ENCODE results near the gene ADAMTS5.

ADAMTS5 gene

GRCh38 chr21:26874347-26874746 lies 92.5 kb downstream of the ADAMTS5 start:
- Histone ChIP-seq H3K79me2 (ENCODE audit: insufficient read depth, low read length) (no peaks in the 10 kb centered on the region), H3K9me2 (replicated peaks; ENCODE audit: insufficient read depth, low read length) (no peaks in the 10 kb centered on the region), H3K27ac (ENCODE audit: low read depth, low read length) (no peak overlapping the region), H3K4me2 (ENCODE audit: low read depth, low read length, poor library complexity, severe bottlenecking) (no peak overlapping the region), H2AFZ (ENCODE audit: low read depth, low read length, severe bottlenecking) (no peak overlapping the region), H3K36me3 (ENCODE audit: low read length) (no peaks in the 10 kb centered on the region), H4K20me1 (ENCODE audit: low read depth, low read length) (no peaks in the 10 kb centered on the region), H3K4me3 (ENCODE audit: insufficient read depth, low read length, poor library complexity, severe bottlenecking) (no peak overlapping the region), H3K9ac (ENCODE audit: low read length) (no peak overlapping the region), H3K9me3 (ENCODE audit: insufficient read depth, low read length) (no peaks in the 10 kb centered on the region), H3K27me3 (ENCODE audit: low read length) (no peaks in the 10 kb centered on the region), H3F3A (ENCODE audit: insufficient read depth) (no peaks in the 10 kb centered on the region)
- no peak for TF ChIP-seq EZH2phosphoT487 (conservative IDR thresholded peaks at IDR 0.05; ENCODE audit: low read length)
- no peak for TF ChIP-seq CTCF (IDR thresholded peaks at IDR 0.05; ENCODE audit: insufficient read depth, low read length, poor library complexity, severe bottlenecking)
